ENCODE data around the gene CCDC121. TPM values are rescaled to one million over a fixed set of nuclear protein-coding genes. Genes with fewer than 3 reads are reported as not detected.
A peak's percentile ranks its signal among the peaks of the same experiment; 100 is the strongest.

Gene CCDC121
- total RNA-seq, 1 donor from 2014 or later, result 5.7 TPM

DNA sequence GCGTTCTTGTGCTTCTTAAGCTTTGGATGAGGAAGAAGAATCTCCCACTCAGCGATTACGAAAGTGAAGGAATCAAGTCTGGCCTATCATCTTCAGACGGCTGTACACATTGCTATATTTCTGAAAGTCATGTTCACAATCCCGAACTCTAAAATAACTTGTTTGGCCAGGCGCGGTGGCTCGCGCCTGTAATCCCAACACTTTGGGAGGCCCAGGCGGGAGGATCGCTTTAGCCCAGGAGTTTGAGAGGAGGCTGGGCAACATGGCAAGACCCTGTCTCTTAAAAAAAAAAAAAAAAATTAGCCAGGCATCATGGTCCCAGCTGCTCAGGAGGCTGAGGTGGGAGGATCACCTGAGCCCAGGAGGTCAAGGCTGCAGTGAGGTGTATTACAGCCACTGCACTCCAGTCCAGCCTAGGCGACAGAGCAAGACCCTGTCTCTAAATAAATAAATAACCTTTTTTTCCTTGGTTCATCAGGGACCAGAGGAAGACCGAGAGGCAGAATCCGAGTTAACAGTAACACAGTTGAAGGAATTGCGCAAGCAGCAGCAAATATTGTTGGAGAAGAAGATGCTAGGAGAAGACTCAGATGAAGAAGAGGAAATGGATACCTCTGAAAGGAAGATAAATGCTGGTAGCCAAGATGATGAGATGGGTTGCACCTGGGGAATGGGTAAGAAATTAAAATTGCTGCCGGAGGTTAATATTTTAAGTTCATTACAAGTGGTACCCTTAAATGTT, 36.0 kb upstream of the CCDC121 start:
- peak overlapping the region; percentile 99 for H3K4me3 Mint-ChIP-seq (ENCODE audit: low read depth)
- TF ChIP-seq, protein P1, sequence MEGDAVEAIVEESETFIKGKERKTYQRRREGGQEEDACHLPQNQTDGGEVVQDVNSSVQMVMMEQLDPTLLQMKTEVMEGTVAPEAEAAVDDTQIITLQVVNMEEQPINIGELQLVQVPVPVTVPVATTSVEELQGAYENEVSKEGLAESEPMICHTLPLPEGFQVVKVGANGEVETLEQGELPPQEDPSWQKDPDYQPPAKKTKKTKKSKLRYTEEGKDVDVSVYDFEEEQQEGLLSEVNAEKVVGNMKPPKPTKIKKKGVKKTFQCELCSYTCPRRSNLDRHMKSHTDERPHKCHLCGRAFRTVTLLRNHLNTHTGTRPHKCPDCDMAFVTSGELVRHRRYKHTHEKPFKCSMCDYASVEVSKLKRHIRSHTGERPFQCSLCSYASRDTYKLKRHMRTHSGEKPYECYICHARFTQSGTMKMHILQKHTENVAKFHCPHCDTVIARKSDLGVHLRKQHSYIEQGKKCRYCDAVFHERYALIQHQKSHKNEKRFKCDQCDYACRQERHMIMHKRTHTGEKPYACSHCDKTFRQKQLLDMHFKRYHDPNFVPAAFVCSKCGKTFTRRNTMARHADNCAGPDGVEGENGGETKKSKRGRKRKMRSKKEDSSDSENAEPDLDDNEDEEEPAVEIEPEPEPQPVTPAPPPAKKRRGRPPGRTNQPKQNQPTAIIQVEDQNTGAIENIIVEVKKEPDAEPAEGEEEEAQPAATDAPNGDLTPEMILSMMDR (IDR thresholded peaks at IDR 0.05; ENCODE audit: unreplicated experiment), result no peak
- peaks cover 26% of the 10 kb centered on the region for H3K36me3 Mint-ChIP-seq (ENCODE audit: insufficient read depth)
- no peaks in the 10 kb centered on the region for H3K27me3 Mint-ChIP-seq
- DNase-seq (ENCODE audit: low spot score, unreplicated experiment), result no peak
- H3K9me3 Mint-ChIP-seq (ENCODE audit: low read depth), result no peaks in the 10 kb centered on the region
- H3K4me1 Mint-ChIP-seq (ENCODE audit: low read depth), result peaks cover 22% of the 10 kb centered on the region
- H3K27ac Mint-ChIP-seq, result peak overlapping the region; percentile 100

GRCh38 chr2:27664154-27664574, 35.4 kb upstream of the CCDC121 start:
- Mint-ChIP-seq H3K27ac (peak overlapping the region; percentile 100), H3K27me3 (no peaks in the 10 kb centered on the region), H3K36me3 (ENCODE audit: insufficient read depth) (peaks cover 28% of the 10 kb centered on the region), H3K9me3 (ENCODE audit: low read depth) (no peaks in the 10 kb centered on the region), H3K4me3 (ENCODE audit: low read depth) (peak overlapping the region; percentile 99), H3K4me1 (ENCODE audit: low read depth) (peaks cover 22% of the 10 kb centered on the region)
- TF ChIP-seq, protein P1 (IDR thresholded peaks at IDR 0.05; ENCODE audit: unreplicated experiment), result no peak
- no peak for DNase-seq (ENCODE audit: low spot score, unreplicated experiment)

GRCh38 chr2:27663285-27664153, 34.7 kb upstream of the CCDC121 start, which contains the start of the genes SLC4A1AP and SUPT7L:
TSS of gene SLC4A1AP (plus strand) at chr2:27663889. CDS start at chr2:27663915, 26 bp downstream.
TSS of gene SUPT7L (minus strand) at chr2:27663614. CDS start at chr2:27662192, 1,422 bp downstream.
- Mint-ChIP-seq H3K4me3 (ENCODE audit: low read depth) (peak within 1 kb of the TSS; percentile 99), H3K4me1 (ENCODE audit: low read depth) (peaks cover 22% of the 10 kb centered on the region), H3K9me3 (ENCODE audit: low read depth) (no peaks in the 10 kb centered on the region), H3K27ac (peak within 1 kb of the TSS; percentile 100), H3K27me3 (no peaks in the 10 kb centered on the region), H3K36me3 (ENCODE audit: insufficient read depth) (peaks cover 24% of the 10 kb centered on the region)
- DNase-seq (ENCODE audit: low spot score, unreplicated experiment), result peak; percentile 35
- TF ChIP-seq, protein P1 (IDR thresholded peaks at IDR 0.05; ENCODE audit: unreplicated experiment), result no peak

DNA sequence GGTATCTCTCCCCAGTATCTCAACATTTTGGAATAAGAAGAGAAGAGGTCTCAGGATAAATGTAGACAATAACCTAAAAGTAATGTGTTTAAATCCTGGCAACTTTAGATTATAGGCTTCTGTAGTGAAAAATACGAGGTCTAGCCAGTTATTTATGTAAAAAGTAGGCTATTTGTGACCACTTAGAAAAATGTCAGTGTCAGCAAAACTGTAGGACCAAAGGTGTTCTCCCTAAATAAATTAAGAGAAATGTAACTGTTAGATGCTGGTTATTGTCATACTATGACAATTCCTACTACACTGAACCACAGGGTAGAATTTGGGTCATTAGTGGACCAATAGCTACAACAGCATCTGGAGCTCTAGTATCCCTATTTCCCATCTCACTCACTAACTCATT, 32.6 kb upstream of the CCDC121 start:
- H3K36me3 Mint-ChIP-seq (ENCODE audit: insufficient read depth), result peaks cover 26% of the 10 kb centered on the region
- H3K9me3 Mint-ChIP-seq (ENCODE audit: low read depth), result no peaks in the 10 kb centered on the region
- H3K4me1 Mint-ChIP-seq (ENCODE audit: low read depth), result peaks cover 22% of the 10 kb centered on the region
- DNase-seq (ENCODE audit: low spot score, unreplicated experiment), result no peak
- TF ChIP-seq, protein P1 (IDR thresholded peaks at IDR 0.05; ENCODE audit: unreplicated experiment), result no peak
- no peak overlapping the region for H3K27ac Mint-ChIP-seq
- H3K27me3 Mint-ChIP-seq, result no peaks in the 10 kb centered on the region
- peak overlapping the region; percentile 99 for H3K4me3 Mint-ChIP-seq (ENCODE audit: low read depth)
